SH-SY5Y (cell line): ENCODE results near the gene RUFY2.

ENCODE experiments used
- GATA2 ChIP-seq: IDR thresholded peaks from 2 replicates; pipeline ENCODE4 v1.6.1; 2011; ENCODE audit warnings: mild to moderate bottlenecking, low read depth, low read length
- GATA3 ChIP-seq: IDR thresholded peaks from 2 replicates; pipeline ENCODE4 v1.6.1; 2011; ENCODE audit warnings: low read depth, mild to moderate bottlenecking, low read length, moderate library complexity

The RUFY2 gene

DNA sequence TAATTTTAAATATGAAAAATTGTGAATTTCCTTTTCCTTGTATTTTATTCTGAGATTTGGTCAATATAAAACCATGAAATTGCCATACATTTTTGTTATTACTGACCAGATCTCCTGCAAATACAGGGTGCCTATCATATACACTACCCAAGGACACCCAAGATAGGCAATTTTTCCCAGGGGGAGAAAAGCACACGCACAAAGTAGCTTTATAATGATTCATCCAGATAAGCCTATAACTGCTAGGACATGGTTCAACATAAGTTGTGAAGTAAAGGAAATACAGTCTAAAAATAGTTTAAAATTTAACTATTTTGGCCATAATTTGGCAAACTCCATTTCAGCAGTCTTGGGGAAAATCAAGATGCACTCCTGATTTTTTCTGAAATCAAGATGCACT is 4.8 kb downstream of the RUFY2 start:
- TF ChIP-seq GATA3, result no peak
- no peak for TF ChIP-seq GATA2

DNA sequence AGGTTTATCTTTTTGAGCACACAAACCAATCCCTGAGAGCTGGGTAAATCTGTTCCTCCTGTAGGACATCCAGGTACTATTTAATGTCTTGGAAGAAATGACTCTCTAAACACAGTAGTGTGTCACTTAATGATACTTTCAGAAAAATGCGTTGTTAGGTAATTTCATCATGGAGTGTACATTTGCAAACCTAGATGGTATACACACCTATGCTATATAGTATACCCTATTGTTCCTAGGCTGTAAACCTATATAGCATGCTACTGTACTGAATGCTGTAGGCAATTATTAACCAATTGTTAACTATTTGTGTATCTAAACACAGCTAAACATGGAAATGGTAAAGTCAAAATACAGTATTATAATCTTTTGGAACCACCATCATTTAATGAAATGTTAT is 10.1 kb downstream of the RUFY2 start:
- TF ChIP-seq GATA2 (no peak), GATA3 (no peak)

DNA sequence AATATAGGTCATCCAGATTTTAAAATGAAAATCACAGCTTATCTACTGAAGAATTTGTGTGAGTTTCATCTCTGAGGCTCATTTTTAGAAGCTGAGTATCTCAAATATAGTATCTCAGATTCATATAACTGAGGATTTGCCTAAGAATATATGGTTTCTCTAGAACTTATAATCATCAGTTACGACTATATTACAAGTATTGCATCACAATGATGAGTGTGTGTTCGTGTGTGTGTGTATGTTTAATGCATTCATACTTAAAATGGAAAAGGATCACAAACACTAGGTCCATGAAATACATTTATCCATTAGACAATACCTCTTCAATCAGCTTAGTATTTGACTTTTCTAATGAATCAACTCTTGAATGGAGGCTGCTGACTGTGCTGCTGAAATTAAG is 21.3 kb downstream of the RUFY2 start:
- TF ChIP-seq GATA2, result no peak
- TF ChIP-seq GATA3, result no peak

DNA sequence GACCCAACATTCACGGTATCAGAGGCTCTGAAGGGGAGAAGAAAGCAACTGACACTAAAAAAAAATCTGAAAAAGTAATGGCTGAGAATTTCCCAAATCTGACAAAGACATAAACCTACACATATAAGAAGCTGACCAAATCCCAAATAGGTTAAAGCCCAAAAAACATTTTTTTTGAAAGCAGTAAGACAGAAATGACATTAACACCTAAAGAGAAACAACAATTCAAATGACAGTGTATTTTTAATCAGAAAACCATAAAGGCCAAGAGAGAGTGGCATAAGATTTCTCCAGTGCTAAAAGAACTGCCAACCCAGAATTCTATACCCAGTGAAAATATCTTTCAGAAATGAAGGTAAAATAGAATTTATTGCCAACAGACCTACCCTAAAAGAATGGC is 35.5 kb downstream of the RUFY2 start:
- TF ChIP-seq GATA3, result no peak
- TF ChIP-seq GATA2, result no peak

DNA sequence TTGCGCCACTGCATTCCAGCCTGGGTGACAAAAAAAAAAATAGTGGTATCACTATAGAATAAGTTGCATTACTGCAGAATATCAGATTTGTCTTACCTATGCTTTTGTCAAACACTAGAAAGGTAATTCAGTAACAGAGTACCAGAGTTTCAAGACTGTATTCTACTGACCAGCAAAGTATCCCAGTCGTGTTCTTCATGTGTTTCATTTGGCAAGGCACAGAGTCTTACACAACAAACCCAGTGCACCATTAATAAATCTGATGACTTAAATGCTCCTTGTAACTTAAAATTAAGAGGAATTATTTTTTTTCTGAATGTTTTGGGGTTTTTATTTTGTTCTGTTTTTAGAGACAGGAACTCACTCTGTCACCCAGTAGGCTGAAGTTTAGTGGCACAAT is 40.0 kb downstream of the RUFY2 start:
- TF ChIP-seq GATA2 (no peak), GATA3 (no peak)

DNA sequence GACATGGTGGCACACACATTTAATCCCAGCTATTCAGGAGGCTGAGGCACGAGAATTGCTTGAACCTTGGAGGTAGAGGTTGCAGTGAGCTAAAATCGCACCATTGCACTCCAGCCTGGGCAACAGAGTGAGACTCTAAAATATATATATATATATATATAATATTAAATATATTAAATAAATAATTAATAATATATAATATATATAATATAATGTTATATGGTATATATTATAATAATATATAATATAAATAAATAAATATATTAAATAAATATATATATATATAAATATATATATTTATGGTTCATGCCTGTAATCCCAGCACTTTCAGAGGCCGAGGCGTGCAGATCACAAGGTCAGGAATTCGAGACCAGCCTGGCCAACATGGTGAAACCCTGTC is 40.5 kb downstream of the RUFY2 start:
- TF ChIP-seq GATA2, result no peak
- TF ChIP-seq GATA3, result no peak

DNA sequence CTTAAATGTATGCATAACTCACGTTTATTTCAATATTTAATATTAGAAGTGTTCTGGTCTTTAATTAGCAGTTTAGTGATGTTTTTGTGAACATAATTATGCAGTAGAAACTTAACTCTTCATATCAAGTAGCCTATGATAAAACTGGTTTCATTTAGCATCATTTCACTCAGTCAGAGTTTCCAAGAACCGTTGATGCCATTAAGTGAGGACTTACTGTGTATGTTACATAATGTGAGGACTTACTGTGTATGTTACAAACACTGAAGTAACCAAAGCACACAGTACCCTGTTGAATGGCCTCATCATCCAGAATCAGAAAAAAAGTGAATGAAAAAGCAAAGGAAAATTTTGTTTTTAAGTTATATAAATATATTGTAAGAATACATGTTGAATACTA is 41.5 kb downstream of the RUFY2 start:
- TF ChIP-seq GATA3 (no peak), GATA2 (no peak)

DNA sequence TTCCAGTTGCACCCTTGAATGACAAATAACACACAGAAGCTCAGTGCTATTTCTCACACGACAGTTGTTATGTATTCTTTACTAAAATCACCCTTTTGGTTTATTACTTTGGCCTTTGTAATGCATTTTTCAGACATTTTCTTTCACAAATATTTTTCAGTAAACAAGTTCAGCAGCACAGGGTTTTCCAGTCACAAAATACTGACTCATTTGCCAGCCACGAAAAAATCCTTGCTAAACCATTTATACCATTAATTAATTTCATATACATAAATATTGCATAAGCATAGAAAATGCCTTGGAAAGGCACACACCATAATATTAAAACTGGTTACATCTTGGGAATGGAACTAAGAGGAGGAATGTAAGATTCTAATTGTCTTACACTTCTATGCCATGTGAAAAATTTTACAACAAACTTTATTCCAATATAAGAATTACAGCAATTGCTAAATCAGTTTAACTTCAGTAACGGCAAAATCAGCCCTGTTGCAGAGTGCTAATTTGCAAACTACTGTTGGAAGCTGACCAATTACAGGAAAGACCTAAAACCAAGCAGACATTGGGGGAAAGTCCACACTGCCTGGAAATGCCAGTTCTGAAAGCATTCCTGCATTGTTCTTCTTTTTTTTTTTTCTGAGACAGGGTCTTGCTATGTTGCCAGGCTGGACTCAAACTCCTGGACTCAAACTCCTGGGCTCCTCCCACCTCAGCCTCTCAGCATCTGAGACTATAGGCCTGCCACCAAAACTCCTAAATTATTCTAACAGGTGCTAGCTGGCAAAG is 42.8 kb downstream of the RUFY2 start:
- TF ChIP-seq GATA3 (no peak), GATA2 (no peak)

DNA sequence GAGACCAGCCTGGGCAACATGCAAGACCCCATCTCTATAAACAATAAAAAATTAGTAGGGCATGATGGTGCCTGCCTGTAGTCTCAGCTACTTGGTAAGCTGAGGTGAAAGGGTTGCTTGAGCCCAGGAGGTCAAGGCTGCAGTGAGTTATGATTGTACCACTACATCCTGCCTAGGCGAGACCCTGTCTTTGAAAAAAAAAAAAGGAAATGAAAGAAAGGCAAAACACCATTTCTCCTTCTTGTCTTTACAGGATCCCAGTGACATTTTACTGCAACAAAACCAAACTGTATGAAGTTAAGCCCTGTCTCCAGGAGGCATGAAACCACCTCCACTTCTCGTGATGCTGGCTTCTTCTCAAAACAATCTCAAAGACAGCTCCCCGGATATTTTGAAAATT is 44.5 kb downstream of the RUFY2 start:
- TF ChIP-seq GATA3, result no peak
- TF ChIP-seq GATA2, result no peak

DNA sequence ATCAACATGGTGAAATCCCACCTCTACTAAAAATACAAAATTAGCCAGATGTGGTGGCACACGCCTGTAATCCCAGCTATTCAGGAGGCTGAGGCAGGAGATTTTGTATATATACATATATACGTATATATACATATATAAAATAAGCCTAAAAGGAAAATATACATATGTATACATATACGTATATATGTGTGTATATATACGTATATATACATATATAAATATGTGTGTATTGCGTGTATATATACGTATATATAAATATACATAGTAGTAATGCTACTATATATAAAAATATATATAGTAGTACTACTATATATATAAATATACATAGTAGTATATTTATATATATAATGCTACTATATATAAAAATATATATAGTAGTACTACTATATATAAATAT is 47.9 kb downstream of the RUFY2 start:
- TF ChIP-seq GATA2 (no peak), GATA3 (no peak)

DNA sequence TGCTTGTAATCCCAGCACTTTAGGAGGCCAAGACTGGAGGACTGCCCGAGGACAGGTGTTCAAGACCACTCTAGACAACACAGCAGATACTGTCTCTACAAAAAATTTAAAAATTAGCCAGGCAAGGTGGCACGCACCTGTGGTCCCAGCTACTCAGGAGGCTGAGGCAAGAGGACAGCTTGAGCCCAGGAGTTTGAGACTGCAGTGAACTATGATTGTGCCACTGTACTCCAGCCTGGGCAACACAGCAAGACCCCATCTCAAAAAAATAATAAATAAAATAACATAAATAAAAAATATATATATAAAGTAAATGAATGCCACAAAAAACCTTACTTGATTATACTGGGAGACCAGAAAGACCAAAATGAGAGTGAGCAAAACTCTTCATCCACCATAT is 53.5 kb downstream of the RUFY2 start:
- TF ChIP-seq GATA2, result no peak
- no peak for TF ChIP-seq GATA3

DNA sequence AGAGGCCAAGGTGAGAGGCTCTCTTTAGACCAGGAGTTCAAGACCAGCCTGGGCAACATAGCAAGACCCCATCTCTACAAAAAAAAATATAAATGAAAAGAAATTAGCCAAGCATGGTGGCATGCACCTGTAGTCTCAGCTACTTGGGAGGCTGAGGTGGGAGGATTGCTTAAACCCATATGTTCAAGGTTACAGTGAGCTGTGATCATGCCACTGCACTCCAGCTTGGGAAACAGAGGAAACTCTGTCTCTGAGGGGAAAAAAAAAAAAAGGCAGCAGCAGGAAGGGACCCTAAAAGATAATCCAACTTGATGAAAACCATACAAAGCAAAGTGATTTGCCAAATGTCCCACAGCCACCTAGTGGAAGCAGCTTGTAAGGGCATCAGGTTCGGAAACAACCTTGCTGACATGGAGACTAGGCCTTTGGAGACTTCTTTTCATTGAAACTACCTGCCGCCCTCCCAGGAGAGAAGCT is 58.8 kb downstream of the RUFY2 start:
- TF ChIP-seq GATA3, result no peak
- no peak for TF ChIP-seq GATA2

DNA sequence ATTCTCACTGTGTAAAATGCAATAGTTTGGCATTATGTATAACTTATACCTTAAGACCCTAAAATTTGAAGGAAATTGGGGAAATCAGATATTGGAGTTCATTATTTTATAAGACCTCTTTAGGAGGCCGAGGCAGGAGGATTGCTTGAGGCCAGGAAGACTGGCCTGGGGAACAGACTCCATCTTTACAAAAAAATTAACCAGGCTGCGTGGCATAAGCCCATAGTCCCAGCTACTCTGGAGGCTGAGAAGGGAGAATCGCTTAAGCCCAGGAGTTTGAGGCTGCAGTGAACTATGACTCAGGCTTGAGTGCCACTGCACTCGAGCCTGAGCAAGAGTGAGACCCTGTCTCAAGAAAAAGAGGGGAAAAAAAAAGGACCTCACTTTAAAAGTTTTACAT is 60.3 kb downstream of the RUFY2 start:
- TF ChIP-seq GATA2 (no peak), GATA3 (no peak)

DNA sequence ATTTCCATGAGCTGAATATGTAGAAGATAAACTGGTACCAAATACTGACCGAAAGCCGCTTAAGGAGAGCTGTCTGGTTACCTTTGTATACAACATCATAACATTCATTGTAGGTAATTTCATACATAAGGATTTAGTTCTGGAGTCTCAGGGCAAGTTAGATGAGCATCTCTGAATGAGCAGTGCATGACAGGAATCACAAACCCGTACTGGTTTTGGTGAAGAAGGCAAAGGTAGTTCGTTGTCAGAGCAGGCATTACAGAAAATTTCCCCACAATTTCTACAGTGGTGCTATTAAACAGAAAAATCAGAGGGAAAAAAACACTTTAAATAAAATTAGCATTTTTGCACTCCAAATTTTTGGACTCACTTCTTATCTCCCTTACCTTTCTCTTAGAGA is 61.5 kb downstream of the RUFY2 start:
- TF ChIP-seq GATA3, result no peak
- TF ChIP-seq GATA2, result no peak

DNA sequence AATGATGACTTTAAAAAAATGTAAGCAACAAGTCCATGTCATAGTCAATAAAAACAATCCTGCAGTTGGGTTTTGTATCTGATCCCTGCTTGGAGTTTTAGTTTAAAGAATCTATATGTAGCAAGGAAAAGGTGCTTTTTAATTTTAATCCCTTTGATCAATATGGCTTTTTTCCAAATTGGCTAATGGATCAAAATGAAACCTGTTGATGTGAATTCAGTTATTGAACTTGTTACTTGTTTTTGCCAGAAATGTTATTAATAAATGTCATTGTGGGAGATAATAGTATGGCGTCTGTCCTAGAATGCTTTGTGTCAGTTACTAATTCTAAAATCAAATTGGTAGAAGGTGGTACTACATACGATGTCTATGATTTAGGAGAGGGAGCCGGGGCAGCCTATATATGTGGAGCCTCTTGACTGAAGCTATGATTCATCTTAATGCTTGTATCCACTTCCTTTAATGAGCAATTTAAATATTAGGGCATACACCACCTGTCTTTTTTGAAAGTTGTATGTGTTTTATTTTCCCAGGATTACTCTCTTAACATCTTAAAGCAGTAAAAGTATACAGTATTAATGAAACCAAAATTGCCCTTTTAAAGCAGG is 64.1 kb downstream of the RUFY2 start:
- TF ChIP-seq GATA3 (no peak), GATA2 (no peak)
